ENCODE data around the gene TDRD12.
"Not testable (repeated sequence)": the region's sequence is repeated elsewhere in the genome, so short reads cannot be mapped to it uniquely, and the experiment has no call there.

The TDRD12 gene

DNA sequence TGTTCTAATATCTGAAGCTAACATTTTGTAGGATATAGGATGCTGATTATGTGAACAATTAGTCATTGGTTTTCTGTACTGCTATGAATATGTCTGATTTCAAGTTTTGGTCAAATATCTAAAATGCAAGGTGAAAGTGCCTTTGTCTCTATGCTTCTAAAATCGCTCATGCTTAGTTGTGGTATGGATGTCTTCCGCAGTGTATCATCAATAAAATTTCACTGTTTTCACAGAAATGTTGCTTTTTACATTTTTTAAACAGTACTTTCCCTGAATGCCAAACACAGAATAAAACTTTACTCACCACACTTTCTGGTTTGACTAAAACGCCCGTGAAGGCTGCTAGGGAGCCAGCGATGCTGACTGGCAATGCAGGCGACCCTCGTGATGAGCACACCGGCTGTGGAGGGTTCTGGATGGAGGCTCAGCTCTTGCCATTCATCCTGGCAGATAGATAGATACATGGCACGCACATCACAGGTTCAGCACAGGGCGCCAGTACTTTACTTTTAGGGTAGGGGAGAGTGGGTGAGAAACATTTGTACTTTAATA is 109.9 kb downstream of the TDRD12 start:
- Mint-ChIP-seq H3K9me3 (no peaks in the 10 kb centered on the region), H3K27me3 (peaks cover 9% of the 10 kb centered on the region), H3K4me3 (no peak overlapping the region), H3K27ac (no peak overlapping the region), H3K36me3 (ENCODE audit: low read depth) (no peaks in the 10 kb centered on the region), H3K4me1 (ENCODE audit: low read depth) (no peaks in the 10 kb centered on the region)
- intact Hi-C loops (cut with micrococcal nuclease) = no loop called here

DNA sequence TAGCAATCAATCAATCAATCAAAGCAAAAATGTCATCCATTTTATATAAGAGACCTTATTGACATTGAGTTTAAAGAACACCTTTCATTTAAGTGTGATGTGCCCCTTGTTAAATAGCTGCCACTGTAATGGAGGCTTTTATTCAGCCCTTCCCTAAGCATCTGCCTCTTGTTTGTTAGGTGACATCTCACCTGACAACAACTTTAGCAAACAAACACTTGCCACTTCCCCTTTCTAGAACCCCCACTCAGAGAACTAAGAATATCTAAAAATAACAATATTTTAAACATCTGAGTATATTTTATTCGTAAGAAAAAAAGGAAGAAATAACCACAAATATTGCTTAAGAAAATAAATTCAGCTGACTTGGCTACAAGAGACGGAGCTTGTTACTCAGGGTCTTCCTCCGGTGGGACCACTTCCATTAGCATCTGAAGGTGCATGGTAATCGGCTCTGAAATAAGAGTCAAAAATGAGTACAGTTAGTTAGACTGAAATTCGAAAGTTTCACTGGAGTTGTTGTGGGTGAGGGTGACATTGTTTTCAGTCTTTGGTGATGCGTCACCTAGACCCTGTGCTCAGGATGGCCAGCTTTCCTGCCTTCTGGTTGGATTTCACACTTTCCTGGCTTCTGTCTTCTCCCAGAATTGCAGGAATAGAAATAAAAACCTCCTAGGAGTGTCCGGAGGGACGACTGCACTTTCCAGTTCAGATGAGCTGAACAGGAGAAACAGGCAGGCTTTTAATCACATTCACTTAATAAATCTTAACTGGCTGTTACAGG is 110.9 kb downstream of the TDRD12 start:
- Mint-ChIP-seq H3K4me3 (no peak overlapping the region), H3K27ac (no peak overlapping the region), H3K27me3 (no peaks in the 10 kb centered on the region), H3K9me3 (no peaks in the 10 kb centered on the region), H3K4me1 (ENCODE audit: low read depth) (no peaks in the 10 kb centered on the region), H3K36me3 (ENCODE audit: low read depth) (no peaks in the 10 kb centered on the region)
- intact Hi-C loops (cut with micrococcal nuclease) = no loop called here

DNA sequence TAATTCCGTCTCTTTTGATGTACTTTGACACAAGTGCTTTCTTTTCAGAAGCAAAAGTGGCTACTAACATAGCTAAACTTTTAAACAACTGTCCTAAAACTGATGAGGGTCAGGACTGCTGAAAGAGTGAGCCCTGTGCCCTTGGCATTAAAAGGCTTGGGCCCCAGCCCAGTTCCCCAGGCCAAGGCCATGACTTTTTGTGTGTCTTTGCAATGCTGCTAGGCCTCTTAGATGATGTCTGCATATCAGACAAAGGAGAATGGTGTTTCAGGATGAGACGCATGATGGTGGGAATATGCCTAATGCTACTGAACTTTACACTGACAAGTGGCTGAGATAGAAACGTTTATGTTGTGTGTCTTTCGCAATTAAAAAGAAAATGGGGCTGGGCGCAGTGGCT is 112.0 kb downstream of the TDRD12 start:
- H3K27ac Mint-ChIP-seq = no peak overlapping the region
- no peaks in the 10 kb centered on the region for H3K4me1 Mint-ChIP-seq (ENCODE audit: low read depth)
- intact Hi-C loops (cut with micrococcal nuclease) = no loop called here
- H3K9me3 Mint-ChIP-seq = no peaks in the 10 kb centered on the region
- H3K4me3 Mint-ChIP-seq = no peak overlapping the region
- H3K27me3 Mint-ChIP-seq = no peaks in the 10 kb centered on the region
- no peaks in the 10 kb centered on the region for H3K36me3 Mint-ChIP-seq (ENCODE audit: low read depth)

DNA sequence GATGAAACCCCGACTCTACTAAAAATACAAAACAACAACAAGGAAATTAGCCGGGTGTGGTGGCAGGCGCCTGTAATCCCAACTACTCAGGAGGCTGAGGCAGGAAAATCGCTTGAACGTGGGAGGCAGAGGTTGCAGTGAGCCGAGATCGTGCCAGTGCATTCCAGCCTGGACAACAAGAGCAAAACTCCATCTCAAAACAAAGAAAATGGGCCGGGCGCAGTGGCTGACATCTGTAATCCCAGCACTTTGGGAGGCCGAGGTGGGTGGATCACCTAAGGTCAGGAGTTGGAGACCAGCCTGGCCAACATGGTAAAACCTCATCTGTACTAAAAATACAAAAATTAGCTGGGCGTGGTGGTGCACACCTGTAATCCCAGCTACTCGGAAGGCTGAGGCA is 112.5 kb downstream of the TDRD12 start:
- H3K9me3 Mint-ChIP-seq; H3K27ac Mint-ChIP-seq; intact Hi-C loops (cut with micrococcal nuclease); H3K36me3 Mint-ChIP-seq (ENCODE audit: low read depth); H3K4me1 Mint-ChIP-seq (ENCODE audit: low read depth); H3K4me3 Mint-ChIP-seq; H3K27me3 Mint-ChIP-seq: not testable (repeated sequence)

DNA sequence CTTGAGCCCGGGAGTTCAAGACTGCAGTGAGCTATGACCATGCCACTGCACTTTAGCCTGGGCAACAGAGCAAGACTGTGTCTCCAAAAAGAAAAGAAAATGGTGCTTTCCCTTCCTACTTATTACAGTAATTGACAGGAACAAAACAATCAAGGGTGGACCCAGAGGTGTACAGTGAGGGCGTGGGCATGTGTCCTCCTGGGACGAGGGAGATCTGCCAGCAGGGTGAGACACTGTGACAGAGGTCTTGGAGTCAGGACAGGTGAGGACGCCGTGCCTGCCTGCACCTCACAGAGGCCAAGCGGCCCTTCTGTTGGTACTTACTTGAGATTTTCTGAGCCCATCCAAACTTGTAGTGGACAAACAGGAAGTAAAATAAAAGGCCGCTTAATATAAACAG is 113.3 kb downstream of the TDRD12 start:
- intact Hi-C loops (cut with micrococcal nuclease); H3K27ac Mint-ChIP-seq; H3K27me3 Mint-ChIP-seq; H3K9me3 Mint-ChIP-seq; H3K4me1 Mint-ChIP-seq (ENCODE audit: low read depth); H3K36me3 Mint-ChIP-seq (ENCODE audit: low read depth); H3K4me3 Mint-ChIP-seq: not testable (repeated sequence)

DNA sequence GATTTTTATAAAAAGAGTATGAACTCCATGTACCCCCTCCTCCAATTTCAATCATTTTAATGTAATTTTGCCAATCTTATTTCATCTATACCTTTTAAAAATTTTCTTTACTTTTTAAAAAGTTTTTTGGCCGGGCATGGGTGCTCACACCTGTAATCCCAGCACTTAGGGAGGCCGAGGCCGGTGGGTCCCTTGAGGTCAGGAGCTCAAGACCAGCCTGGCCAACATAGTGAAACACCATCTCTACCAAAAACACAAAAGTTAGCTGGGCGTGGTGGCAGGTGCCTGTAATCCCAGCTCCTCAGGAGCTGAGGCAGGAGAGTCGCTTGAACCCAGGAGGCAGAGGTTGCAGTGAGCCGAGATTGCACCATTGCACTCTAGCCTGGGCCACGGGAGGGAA is 113.8 kb downstream of the TDRD12 start:
- H3K27me3 Mint-ChIP-seq; H3K4me3 Mint-ChIP-seq; H3K27ac Mint-ChIP-seq; H3K4me1 Mint-ChIP-seq (ENCODE audit: low read depth); intact Hi-C loops (cut with micrococcal nuclease); H3K9me3 Mint-ChIP-seq; H3K36me3 Mint-ChIP-seq (ENCODE audit: low read depth): not testable (repeated sequence)

DNA sequence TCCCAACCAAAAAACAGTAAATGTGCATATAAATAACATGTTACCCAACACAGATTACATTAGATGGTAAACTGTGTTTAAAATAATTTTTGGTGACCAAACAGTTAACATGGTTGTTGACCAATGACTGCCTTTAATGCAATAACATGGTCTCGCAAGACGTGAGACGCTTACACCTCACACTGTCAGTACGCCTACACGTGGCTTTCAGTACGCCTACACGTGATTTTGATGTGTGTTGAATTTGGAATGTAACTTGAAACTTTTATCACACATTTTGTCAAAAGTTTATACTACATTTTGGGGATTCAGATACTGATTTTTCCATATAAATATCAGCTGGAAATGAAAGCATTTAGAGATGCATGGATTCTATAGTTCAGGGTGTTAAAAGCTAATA is 118.0 kb downstream of the TDRD12 start:
- H3K27ac Mint-ChIP-seq = no peak overlapping the region
- H3K4me3 Mint-ChIP-seq = no peak overlapping the region
- H3K4me1 Mint-ChIP-seq (ENCODE audit: low read depth) = no peaks in the 10 kb centered on the region
- no peaks in the 10 kb centered on the region for H3K27me3 Mint-ChIP-seq
- H3K36me3 Mint-ChIP-seq (ENCODE audit: low read depth) = no peaks in the 10 kb centered on the region
- H3K9me3 Mint-ChIP-seq = peaks cover 29% of the 10 kb centered on the region
- intact Hi-C loops (cut with micrococcal nuclease) = no loop called here

DNA sequence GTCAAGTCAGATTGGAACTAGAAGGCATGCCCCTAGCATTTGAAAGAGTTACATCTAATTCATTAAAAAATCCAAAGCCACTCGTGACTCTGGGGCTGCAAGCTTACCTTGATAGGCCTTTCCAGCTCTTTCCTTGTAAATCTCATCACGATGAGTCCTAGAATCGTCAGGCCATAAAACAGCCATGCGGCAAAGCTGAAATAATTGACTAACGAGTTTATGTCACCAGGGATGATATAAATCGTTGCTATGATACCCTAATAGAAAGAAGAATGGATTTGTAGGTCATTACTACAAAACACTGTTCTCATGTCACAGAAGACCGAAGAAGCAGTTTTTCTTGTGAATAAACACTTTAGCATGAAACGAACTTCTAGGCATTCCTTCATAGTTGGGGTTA is 122.5 kb downstream of the TDRD12 start:
- H3K27me3 Mint-ChIP-seq = no peaks in the 10 kb centered on the region
- intact Hi-C loops (cut with micrococcal nuclease) = no loop called here
- H3K4me1 Mint-ChIP-seq (ENCODE audit: low read depth) = no peaks in the 10 kb centered on the region
- peaks cover 51% of the 10 kb centered on the region for H3K9me3 Mint-ChIP-seq
- no peak overlapping the region for H3K27ac Mint-ChIP-seq
- no peaks in the 10 kb centered on the region for H3K36me3 Mint-ChIP-seq (ENCODE audit: low read depth)
- no peak overlapping the region for H3K4me3 Mint-ChIP-seq

DNA sequence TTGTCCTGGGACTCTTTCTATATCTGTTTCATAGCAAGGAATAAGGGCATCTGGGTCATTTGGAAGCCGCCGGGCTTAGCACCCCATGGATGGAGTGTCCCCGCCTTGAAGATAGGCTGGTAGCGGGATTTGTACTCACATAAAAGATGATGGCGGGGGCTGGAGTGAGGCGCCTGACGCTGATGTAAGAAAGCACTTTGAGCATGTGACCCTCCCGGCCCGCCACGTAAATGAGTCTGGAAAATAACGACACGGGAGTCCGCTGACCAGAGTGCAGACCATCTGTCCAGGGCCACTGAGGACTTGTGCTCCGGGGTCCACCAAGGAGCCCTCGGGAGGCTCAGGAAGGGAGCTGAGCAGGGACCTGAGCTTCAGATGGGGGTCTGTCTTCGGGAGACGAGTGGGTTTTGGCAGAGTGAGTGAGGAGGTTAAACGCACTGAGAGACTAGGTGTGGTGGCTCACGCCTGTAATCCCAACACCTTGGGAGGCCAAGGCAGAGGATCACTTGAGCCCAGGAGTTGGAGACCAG is 124.2 kb downstream of the TDRD12 start:
- Mint-ChIP-seq H3K27ac (no peak overlapping the region), H3K9me3 (peaks cover 49% of the 10 kb centered on the region), H3K27me3 (no peaks in the 10 kb centered on the region), H3K4me3 (no peak overlapping the region), H3K4me1 (ENCODE audit: low read depth) (no peaks in the 10 kb centered on the region), H3K36me3 (ENCODE audit: low read depth) (no peaks in the 10 kb centered on the region)
- intact Hi-C loops (cut with micrococcal nuclease) = no loop called here

DNA sequence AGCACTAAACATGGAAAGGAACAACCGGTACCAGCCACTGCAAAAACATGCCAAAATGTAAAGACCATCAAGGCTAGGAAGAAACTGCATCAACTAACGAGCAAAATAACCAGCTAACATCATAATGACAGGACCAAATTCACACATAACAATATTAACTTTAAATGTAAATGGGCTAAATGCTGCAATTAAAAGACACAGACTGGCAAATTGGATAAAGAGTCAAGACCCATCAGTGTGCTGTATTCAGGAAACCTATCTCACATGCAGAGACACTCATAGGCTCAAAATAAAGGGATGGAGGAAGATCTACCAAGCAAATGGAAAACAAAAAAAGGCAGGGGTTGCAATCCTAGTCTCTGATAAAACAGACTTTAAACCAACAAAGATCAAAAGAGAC is 128.5 kb downstream of the TDRD12 start:
- H3K27me3 Mint-ChIP-seq; H3K36me3 Mint-ChIP-seq (ENCODE audit: low read depth); intact Hi-C loops (cut with micrococcal nuclease); H3K27ac Mint-ChIP-seq; H3K4me1 Mint-ChIP-seq (ENCODE audit: low read depth); H3K4me3 Mint-ChIP-seq: not testable (repeated sequence)
- H3K9me3 Mint-ChIP-seq = peaks cover 22% of the 10 kb centered on the region

DNA sequence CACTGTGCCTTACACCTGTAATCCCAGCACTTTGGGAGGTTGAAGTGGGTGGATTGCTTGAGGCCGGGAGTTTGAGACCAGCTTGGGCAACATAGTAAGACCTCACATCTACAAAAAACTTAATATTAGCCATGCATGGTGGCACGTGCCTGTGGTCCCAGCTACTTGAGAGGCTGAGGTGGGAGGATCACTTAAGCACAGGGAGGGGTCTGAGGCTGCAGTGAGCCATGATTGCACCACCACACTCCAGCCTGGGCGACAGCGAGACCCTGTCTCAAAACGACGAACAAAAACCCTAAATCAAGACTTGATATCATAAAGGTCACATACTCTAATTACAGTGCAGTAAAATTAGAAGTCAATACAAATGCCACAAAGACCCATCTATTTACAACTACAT is 132.6 kb downstream of the TDRD12 start:
- no peak overlapping the region for H3K4me3 Mint-ChIP-seq
- H3K9me3 Mint-ChIP-seq = no peaks in the 10 kb centered on the region
- no peaks in the 10 kb centered on the region for H3K27me3 Mint-ChIP-seq
- H3K4me1 Mint-ChIP-seq (ENCODE audit: low read depth) = no peaks in the 10 kb centered on the region
- intact Hi-C loops (cut with micrococcal nuclease) = no loop called here
- no peaks in the 10 kb centered on the region for H3K36me3 Mint-ChIP-seq (ENCODE audit: low read depth)
- H3K27ac Mint-ChIP-seq = no peak overlapping the region

DNA sequence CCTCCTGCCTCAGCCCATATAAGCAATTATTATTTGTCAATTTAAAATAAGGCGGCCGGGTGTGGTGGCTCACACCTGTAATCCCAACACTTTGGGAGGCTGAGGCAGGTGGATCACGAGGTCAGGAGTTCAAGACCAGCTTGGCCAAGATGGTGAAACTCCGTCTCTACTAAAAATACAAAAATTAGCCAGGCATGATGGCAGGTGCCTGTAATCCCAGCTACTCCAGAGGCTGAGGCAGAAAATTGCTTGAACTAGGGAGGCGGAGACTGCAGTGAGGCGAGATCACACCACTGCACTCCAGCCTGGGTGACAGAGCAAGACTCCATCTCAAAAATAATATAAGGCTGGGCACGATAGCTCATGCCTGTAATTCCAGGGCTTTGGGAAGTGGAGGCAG is 137.3 kb downstream of the TDRD12 start:
- intact Hi-C loops (cut with micrococcal nuclease); H3K9me3 Mint-ChIP-seq; H3K36me3 Mint-ChIP-seq (ENCODE audit: low read depth); H3K27ac Mint-ChIP-seq; H3K27me3 Mint-ChIP-seq; H3K4me3 Mint-ChIP-seq; H3K4me1 Mint-ChIP-seq (ENCODE audit: low read depth): not testable (repeated sequence)

DNA sequence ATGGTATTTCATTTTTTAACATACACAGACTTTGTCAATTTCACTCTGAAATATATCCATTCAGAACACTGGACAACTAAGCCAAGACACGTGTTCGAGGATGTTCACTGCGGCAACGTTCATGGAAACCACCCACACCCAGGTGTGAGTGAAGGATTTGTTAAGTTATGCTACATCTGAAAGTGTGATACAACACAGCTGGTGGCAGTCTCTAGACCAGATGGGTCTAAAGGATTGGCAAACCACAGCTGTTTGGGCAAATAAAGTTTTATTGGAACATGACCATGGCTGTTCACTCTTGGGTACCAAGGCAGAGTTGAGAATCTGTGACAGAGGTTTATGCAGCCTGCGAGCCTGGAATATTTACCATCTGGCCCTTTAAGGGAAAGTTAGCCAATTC is 138.0 kb downstream of the TDRD12 start:
- Mint-ChIP-seq H3K9me3 (no peaks in the 10 kb centered on the region), H3K27me3 (no peaks in the 10 kb centered on the region), H3K4me1 (ENCODE audit: low read depth) (no peaks in the 10 kb centered on the region), H3K27ac (no peak overlapping the region), H3K4me3 (no peak overlapping the region), H3K36me3 (ENCODE audit: low read depth) (no peaks in the 10 kb centered on the region)
- intact Hi-C loops (cut with micrococcal nuclease) = no loop called here

DNA sequence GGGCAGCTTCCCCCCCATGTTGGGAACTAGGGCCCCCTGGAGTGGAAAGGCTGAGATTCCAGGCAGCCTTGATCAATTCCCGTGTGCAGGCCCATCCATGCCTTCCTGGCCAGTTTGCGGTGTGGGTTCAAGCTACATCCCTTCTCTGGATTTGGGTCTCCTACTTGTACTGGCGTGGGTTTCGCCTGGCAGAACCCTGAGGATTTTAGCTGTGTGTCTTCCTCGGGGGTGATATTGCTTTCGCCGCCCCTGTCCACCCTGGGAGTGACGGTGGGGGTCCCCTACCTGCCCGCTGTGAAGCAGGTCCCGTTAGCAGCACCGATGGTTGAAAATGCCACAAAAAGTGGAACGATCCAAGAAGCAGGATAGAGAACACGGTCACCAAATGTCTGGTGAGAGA is 138.6 kb downstream of the TDRD12 start:
- H3K36me3 Mint-ChIP-seq (ENCODE audit: low read depth) = no peaks in the 10 kb centered on the region
- intact Hi-C loops (cut with micrococcal nuclease) = no loop called here
- H3K27ac Mint-ChIP-seq = no peak overlapping the region
- no peaks in the 10 kb centered on the region for H3K9me3 Mint-ChIP-seq
- no peaks in the 10 kb centered on the region for H3K27me3 Mint-ChIP-seq
- no peaks in the 10 kb centered on the region for H3K4me1 Mint-ChIP-seq (ENCODE audit: low read depth)
- H3K4me3 Mint-ChIP-seq = no peak overlapping the region

DNA sequence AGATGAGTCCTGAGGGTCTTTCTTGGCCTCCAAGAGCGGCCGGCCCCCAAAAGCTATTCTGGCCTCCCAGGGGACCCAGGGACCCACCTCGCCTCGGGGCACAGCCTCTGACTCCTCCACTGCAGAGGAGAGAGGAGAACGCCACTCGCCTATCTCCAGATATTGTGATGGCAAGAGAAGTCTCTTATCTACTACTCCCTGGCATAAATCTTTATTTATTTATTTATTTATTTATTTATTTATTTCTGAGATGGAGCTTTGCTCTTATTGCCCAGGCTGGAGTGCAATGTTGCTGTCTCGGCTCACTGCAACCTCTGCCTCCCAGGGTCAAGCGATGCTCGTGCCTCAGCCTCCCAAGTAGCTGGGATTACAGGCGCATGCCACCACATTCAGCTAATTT is 139.0 kb downstream of the TDRD12 start:
- no peaks in the 10 kb centered on the region for H3K9me3 Mint-ChIP-seq
- H3K4me1 Mint-ChIP-seq (ENCODE audit: low read depth) = no peaks in the 10 kb centered on the region
- intact Hi-C loops (cut with micrococcal nuclease) = no loop called here
- no peak overlapping the region for H3K27ac Mint-ChIP-seq
- H3K27me3 Mint-ChIP-seq = no peaks in the 10 kb centered on the region
- H3K4me3 Mint-ChIP-seq = no peak overlapping the region
- H3K36me3 Mint-ChIP-seq (ENCODE audit: low read depth) = no peaks in the 10 kb centered on the region
